GM12878 (cell line): ENCODE data around the gene BTBD9. TPM values are rescaled to one million over a fixed set of nuclear protein-coding genes. Genes with fewer than 3 reads are reported as not detected.

Source experiments
- ATAC-seq: fragments of 200-7000 bp; cut with Tn5 transposase; 3 replicates; pipeline ENCODE4 v1.9.1; 2020; ENCODE audit warnings: mild to moderate bottlenecking, moderate library complexity
- BruUV-seq: library from RNA; stranded (reverse); fragments of 400-500 nt; replicated peaks from 2 replicates; lab custom pipeline; 2021; lab: Mats Ljungman, UMichigan
- CTCF ChIA-PET: fragments of 300-600 bp; sonication (Branson Sonifier 250); formaldehyde crosslinking; extraction: SDS; loops from one replicate; lab custom pipeline; 2021; ENCODE audit warnings: inconsistent platforms; lab: Yijun Ruan, JAX
- POLR2A ChIA-PET: fragments of 350-600 bp; formaldehyde crosslinking; extraction: SDS; loops from one replicate; lab custom pipeline; 2021; ENCODE audit warnings: inconsistent platforms; lab: Charles Lee
- RAD21 ChIA-PET: fragments of 300-600 bp; sonication (Branson Sonifier 250); formaldehyde crosslinking; loops from one replicate; lab custom pipeline; 2023; ENCODE audit warnings: antibody characterized with exemption; ENCODE audit not compliant: unreplicated experiment; lab: Charles Lee
- SMC1A ChIA-PET: fragments of 300-600 bp; sonication (Branson Sonifier 250); formaldehyde crosslinking; loops from one replicate; lab custom pipeline; 2023; ENCODE audit not compliant: unreplicated experiment, uncharacterized antibody; lab: Charles Lee
- DNase-seq: peaks from one replicate; pipeline ENCODE4 v3.0.0-alpha.2; 2011; ENCODE audit warnings: low read depth, low spot score
- FAIRE-seq: peaks from 3 replicates; lab custom pipeline; 2011; peaks lifted over from hg19 to GRCh38; lab: Jason Lieb, UNC
- H2AFZ ChIP-seq: 2 replicates; pipeline ENCODE4 v1.6.0; 2011; ENCODE audit warnings: low read depth, low read length, control low read depth; ENCODE audit not compliant: control insufficient read depth
- H3K27ac ChIP-seq: 2 replicates; pipeline ENCODE4 v1.5.1; 2011; ENCODE audit warnings: control low read depth; ENCODE audit not compliant: control insufficient read depth, insufficient read depth
- H3K27me3 ChIP-seq, 2 experiments: replicated peaks in 1 of 2; 2 replicates each; pipeline versions ENCODE4 v1.6.0 to v1.6.1; 2011; ENCODE audit warnings: low read length in 1 of 2; ENCODE audit not compliant: control insufficient read depth in 2 of 2, insufficient read depth in 2 of 2
- H3K36me3 ChIP-seq, 2 experiments: 2 replicates each; pipeline ENCODE4 v1.5.1; 2011; ENCODE audit warnings: low read length in 1 of 2; ENCODE audit not compliant: control insufficient read depth in 2 of 2, insufficient read depth in 2 of 2
- H3K4me1 ChIP-seq: 2 replicates; pipeline ENCODE4 v1.6.1; 2011; ENCODE audit warnings: mild to moderate bottlenecking, low read length, moderate library complexity, mixed read lengths; ENCODE audit not compliant: control insufficient read depth, insufficient read depth
- H3K4me2 ChIP-seq: 2 replicates; pipeline ENCODE4 v1.6.0; 2011; ENCODE audit warnings: control low read depth; ENCODE audit not compliant: control insufficient read depth, insufficient read depth
- H3K4me3 ChIP-seq: fragments of 200-600 bp; sonication (generic); 2 replicates; pipeline ENCODE4 v1.5.1; 2016
- H3K79me2 ChIP-seq: 2 replicates; pipeline ENCODE4 v1.6.0; 2011; ENCODE audit warnings: low read length; ENCODE audit not compliant: control insufficient read depth, insufficient read depth
- H3K9ac ChIP-seq: 2 replicates; pipeline ENCODE4 v1.8.0; 2011; ENCODE audit warnings: low read length, control low read depth, mixed read lengths; ENCODE audit not compliant: control insufficient read depth, insufficient read depth
- H3K9me3 ChIP-seq: replicated peaks from 3 replicates; pipeline ENCODE4 v1.5.1; 2011; ENCODE audit warnings: mild to moderate bottlenecking, low read length; ENCODE audit not compliant: control insufficient read depth, insufficient read depth
- H4K20me1 ChIP-seq: 2 replicates; pipeline ENCODE4 v1.6.0; 2011; ENCODE audit not compliant: control insufficient read depth, insufficient read depth
- CHD2 ChIP-seq: IDR thresholded peaks from 2 replicates; pipeline ENCODE4 v1.6.1; 2011; ENCODE audit warnings: low read depth, low read length, improper control_type of control experiment, borderline replicate concordance
- DPF2 ChIP-seq: fragments of 450-650 bp; IDR thresholded peaks from 2 replicates; pipeline ENCODE4 v1.6.1; 2017; ENCODE audit warnings: mild to moderate bottlenecking
- EED ChIP-seq: sonication (generic); IDR thresholded peaks from 2 replicates; pipeline ENCODE4 v1.6.1; 2016; ENCODE audit warnings: antibody characterized with exemption, low read depth
- ELK1 ChIP-seq: IDR thresholded peaks from 2 replicates; pipeline ENCODE4 v1.6.1; 2012; ENCODE audit warnings: low read depth, low read length, improper control_type of control experiment
- MEF2A ChIP-seq: IDR thresholded peaks from 2 replicates; pipeline ENCODE4 v1.6.1; 2011; ENCODE audit warnings: low read depth, mild to moderate bottlenecking, low read length, moderate library complexity; ENCODE audit not compliant: insufficient read depth
- MTA3 ChIP-seq: IDR thresholded peaks from 2 replicates; pipeline ENCODE4 v1.6.1; 2012; ENCODE audit warnings: low read length, inconsistent platforms, borderline replicate concordance
- MXI1 ChIP-seq: fragments of 150-350 bp; IDR thresholded peaks from 2 replicates; pipeline ENCODE4 v1.6.1; 2011; ENCODE audit warnings: low read depth, mild to moderate bottlenecking, inconsistent platforms, low read length, improper control_type of control experiment
- NR2C2 ChIP-seq: IDR thresholded peaks from 2 replicates; pipeline ENCODE4 v1.6.1; 2011; ENCODE audit warnings: borderline replicate concordance, low read depth; ENCODE audit not compliant: control insufficient read depth, insufficient read length
- POLR2AphosphoS2 ChIP-seq: IDR thresholded peaks from 2 replicates; pipeline ENCODE4 v1.6.1; 2011; ENCODE audit warnings: low read depth, mild to moderate bottlenecking, low read length, improper control_type of control experiment, moderate library complexity
- RUNX3 ChIP-seq: IDR thresholded peaks from 2 replicates; pipeline ENCODE4 v1.6.1; 2012; ENCODE audit warnings: low read length, inconsistent platforms
- SMAD1 ChIP-seq: fragments of 450-650 bp; IDR thresholded peaks from 2 replicates; pipeline ENCODE4 v1.6.1; 2018; ENCODE audit warnings: mild to moderate bottlenecking, low read depth; ENCODE audit not compliant: partially characterized antibody
- SMAD5 ChIP-seq: IDR thresholded peaks from 2 replicates; pipeline ENCODE4 v1.6.1; 2016; ENCODE audit warnings: antibody characterized with exemption, low read depth
- SMC3 ChIP-seq: IDR thresholded peaks from 2 replicates; pipeline ENCODE4 v1.6.1; 2011; ENCODE audit warnings: low read length, improper control_type of control experiment, borderline replicate concordance
- SPI1 ChIP-seq: IDR thresholded peaks from 2 replicates; pipeline ENCODE4 v1.6.1; 2011; ENCODE audit warnings: low read depth, mild to moderate bottlenecking, low read length, moderate library complexity, borderline replicate concordance; ENCODE audit not compliant: insufficient read depth
- SUZ12 ChIP-seq: fragments of 200-600 bp; sonication (generic); IDR thresholded peaks from one replicate; pipeline ENCODE4 v1.6.1; 2018; ENCODE audit warnings: antibody characterized with exemption, mild to moderate bottlenecking; ENCODE audit not compliant: unreplicated experiment
- ZBED1 ChIP-seq: IDR thresholded peaks from 2 replicates; pipeline ENCODE4 v1.6.1; 2016; ENCODE audit warnings: borderline replicate concordance
- ZBTB11 ChIP-seq: fragments of 450-650 bp; formaldehyde crosslinking; IDR thresholded peaks from 2 replicates; pipeline ENCODE4 v1.5.0; 2022; ENCODE audit warnings: mild to moderate bottlenecking, missing genetic modification characterization
- WGBS: methylation state at CpG from one replicate; pipeline ENCODE4 v1.1.6; 2016; ENCODE audit warnings: low lambda C conversion rate; ENCODE audit not compliant: insufficient replicate concordance, insufficient coverage; ENCODE audit errors: missing lambda C conversion rate; 5-methylcytosine and 5-hydroxymethylcytosine counted together
- in situ Hi-C: fragments of 300-500 bp; cut with MboI; formaldehyde crosslinking; loops from 9 replicates; pipeline ENCODE4 v1.14.3; 2018; ENCODE audit warnings: mixed read lengths
- intact Hi-C: fragments of 100-400 bp; cut with micrococcal nuclease; formaldehyde crosslinking; loops from one replicate; pipeline ENCODE4 v1.14.2; 2022; ENCODE audit not compliant: unreplicated experiment
- polyA plus RNA-seq, 11 experiments: library from polyadenylated mRNA; depleted of rRNA in 4 of 11; unstranded in 6 of 11; stranded (reverse) in 5 of 11; fragments of >200 nt; fragmentation: Nextera tagmentation in 4 of 11; fragmentation: Illumina TruSeq in 1 of 11; extraction: Ambion mirVana in 4 of 11; extraction: Trizol in 1 of 11; gene quantifications; 1 replicate in 1 of 11; 2 replicates in 10 of 11; pipeline versions ENCODE4 v1.2.1 to v1.2.3, GENCODE V29; 2011 to 2016; ENCODE audit warnings: inconsistent platforms in 2 of 11, missing spikeins in 2 of 11, low read depth in 1 of 11
- total RNA-seq, 4 experiments: library from RNA; depleted of rRNA in 3 of 4; stranded (reverse); fragments of >200 nt in 3 of 4; fragmentation: Illumina TruSeq in 1 of 4; extraction: Trizol in 1 of 4; gene quantifications; 2 replicates each; pipeline versions ENCODE4 v1.2.1 to v1.2.3, GENCODE V29; 2013 to 2021

The BTBD9 gene
- total and polyA plus RNA-seq, 10 of the 15 experiments (the other 5 are each of a cell fraction or from before 2014, with no cell fraction given), result 0.22 to 8.6 (median 4.6) TPM

GRCh38 chr6:38155144-38155543 lies 484.6 kb downstream of the BTBD9 start:
- no peak overlapping the region for H3K4me3 ChIP-seq
- no peak for TF ChIP-seq NR2C2
- no peak for TF ChIP-seq CHD2
- no peak for TF ChIP-seq SMC3
- TF ChIP-seq SMAD5, result no peak
- TF ChIP-seq MTA3, result no peak
- no peak for TF ChIP-seq SPI1
- TF ChIP-seq SUZ12, result no peak
- TF ChIP-seq DPF2, result no peak
- no peak for TF ChIP-seq ZBTB11 (CRISPR knock-in tag)
- TF ChIP-seq ELK1, result no peak
- TF ChIP-seq MXI1, result no peak
- no peak for TF ChIP-seq MEF2A
- TF ChIP-seq POLR2AphosphoS2, result no peak
- no peak for TF ChIP-seq SMAD1
- TF ChIP-seq EED, result no peak
- no peak for TF ChIP-seq RUNX3
- no peak for TF ChIP-seq ZBED1
- TF ChIP-seq, all 136 proteins: peak for 0
- Histone ChIP-seq H2AFZ (no peak overlapping the region), H3K27me3 (no peaks in the 10 kb centered on the region), H3K36me3 (peaks cover 0 to 5% of the 10 kb centered on the region in 2 experiments; a peak in 3 of 4 replicates), H3K79me2 (no peaks in the 10 kb centered on the region), H3K9me3 (no peaks in the 10 kb centered on the region), H3K9ac (no peak overlapping the region), H3K4me2 (no peak overlapping the region), H3K27ac (no peak overlapping the region), H3K4me1 (no peaks in the 10 kb centered on the region), H4K20me1 (no peaks in the 10 kb centered on the region)
- intact Hi-C loops, result no loop called here
- in situ Hi-C loops, result no loop called here
- POLR2A ChIA-PET, result no interaction called here
- SMC1A ChIA-PET, result no interaction called here
- CTCF ChIA-PET, result interaction anchor here (0.7 kb wide), 1 partner anchor 69 kb away, joined by 3 read pairs; no protein-coding TSS in a partner anchor
- WGBS, result 93% methylated on average over 9 of the region's 9 CpGs
- DNase-seq (no peak), FAIRE-seq (no peak), ATAC-seq (no peak)
- no TSS peak for BruUV-seq
- RAD21 ChIA-PET, result no interaction called here
